GM23338 (cell line): ENCODE data around the gene RASGRF2. TPM values are rescaled to one million over a fixed set of nuclear protein-coding genes. Genes with fewer than 3 reads are reported as not detected.

Experiments
- ATAC-seq: fragments of 200-7000 bp; cut with Tn5 transposase; 3 replicates; pipeline ENCODE4 v1.9.1; 2020
- DNase-seq: peaks from one replicate; pipeline ENCODE4 v3.0.0-alpha.2; 2015; ENCODE audit warnings: low spot score
- H2AFZ ChIP-seq: fragments of 200-600 bp; sonication (generic); 2 replicates; pipeline ENCODE4 v1.8.0; 2016; ENCODE audit warnings: antibody characterized with exemption, mild to moderate bottlenecking, moderate library complexity
- H3F3A ChIP-seq: fragments of 200-600 bp; sonication (generic); replicated peaks from 2 replicates; pipeline ENCODE4 v1.8.0; 2017; ENCODE audit warnings: antibody characterized with exemption, mixed run types, low read depth
- H3K27ac ChIP-seq: fragments of 200-600 bp; sonication (generic); 2 replicates; pipeline ENCODE4 v1.6.1; 2016; ENCODE audit warnings: low read depth
- H3K27me3 ChIP-seq: fragments of 200-600 bp; sonication (generic); 2 replicates; pipeline ENCODE4 v1.8.0; 2016; ENCODE audit warnings: mild to moderate bottlenecking, mixed run types, moderate library complexity; ENCODE audit not compliant: insufficient read depth
- H3K36me3 ChIP-seq: fragments of 200-600 bp; sonication (generic); 2 replicates; pipeline ENCODE4 v1.8.0; 2016; ENCODE audit warnings: mild to moderate bottlenecking; ENCODE audit not compliant: insufficient read depth
- H3K4me1 ChIP-seq: fragments of 200-600 bp; sonication (generic); 2 replicates; pipeline ENCODE4 v1.8.0; 2016; ENCODE audit warnings: mild to moderate bottlenecking, moderate library complexity; ENCODE audit not compliant: insufficient read depth
- H3K4me2 ChIP-seq: fragments of 200-600 bp; sonication (generic); 2 replicates; pipeline ENCODE4 v1.7.1; 2017; ENCODE audit warnings: mixed run types
- H3K4me3 ChIP-seq: fragments of 200-600 bp; sonication (generic); 2 replicates; pipeline ENCODE4 v1.6.1; 2016; ENCODE audit warnings: mixed run types
- H3K79me2 ChIP-seq: fragments of 200-600 bp; sonication (generic); replicated peaks from 2 replicates; pipeline ENCODE4 v1.8.0; 2017; ENCODE audit warnings: mild to moderate bottlenecking; ENCODE audit not compliant: insufficient read depth
- H3K9me2 ChIP-seq: fragments of 200-600 bp; sonication (generic); 2 replicates; pipeline ENCODE4 v1.8.0; 2017; ENCODE audit not compliant: insufficient read depth
- H4K20me1 ChIP-seq: fragments of 200-600 bp; sonication (generic); replicated peaks from 2 replicates; pipeline ENCODE4 v1.8.0; 2017; ENCODE audit warnings: mild to moderate bottlenecking; ENCODE audit not compliant: insufficient read depth
- H3K27ac Mint-ChIP-seq: 2 replicates; pipeline ENCODE4 v1.8.0; 2020; ENCODE audit warnings: inconsistent platforms, mild to moderate bottlenecking, moderate library complexity, mixed read lengths
- H3K27me3 Mint-ChIP-seq: 3 replicates; pipeline ENCODE4 v1.8.0; 2022; ENCODE audit warnings: low read depth, mild to moderate bottlenecking, moderate library complexity, mixed read lengths, inconsistent platforms; ENCODE audit not compliant: insufficient read depth, poor library complexity
- H3K36me3 Mint-ChIP-seq: 3 replicates; pipeline ENCODE4 v1.8.0; 2021; ENCODE audit warnings: low read depth, mild to moderate bottlenecking, inconsistent platforms, moderate library complexity, mixed read lengths
- H3K4me1 Mint-ChIP-seq: 3 replicates; pipeline ENCODE4 v1.8.0; 2020; ENCODE audit warnings: mild to moderate bottlenecking, inconsistent platforms, mixed read lengths
- H3K4me3 Mint-ChIP-seq: 3 replicates; pipeline ENCODE4 v1.8.0; 2021; ENCODE audit warnings: moderate library complexity, mild to moderate bottlenecking, inconsistent platforms, mixed read lengths
- H3K9me3 Mint-ChIP-seq: 3 replicates; pipeline ENCODE4 v1.8.0; 2020; ENCODE audit warnings: moderate library complexity, mild to moderate bottlenecking, inconsistent platforms, mixed read lengths
- CREB1 ChIP-seq: fragments of 250-450 bp; sonication (Bioruptor Pico); IDR thresholded peaks from 2 replicates; pipeline ENCODE4 v1.5.0; 2020; ENCODE audit warnings: low read depth, mild to moderate bottlenecking, moderate library complexity
- CTCF ChIP-seq, 2 experiments: fragments of 200-600 bp in 1 of 2; sonication (generic) in 1 of 2; conservative IDR thresholded peaks; 2 replicates each; pipeline versions ENCODE4 v1.5.1 to v1.6.1; 2016 to 2017; ENCODE audit warnings: antibody characterized with exemption in 2 of 2, low read depth in 2 of 2, mild to moderate bottlenecking in 2 of 2, moderate library complexity in 1 of 2
- EZH2 ChIP-seq: fragments of 200-600 bp; sonication (generic); IDR thresholded peaks from one replicate; pipeline ENCODE4 v1.8.0; 2017; ENCODE audit warnings: antibody characterized with exemption, mild to moderate bottlenecking, low read depth; ENCODE audit not compliant: unreplicated experiment
- EZH2phosphoT487 ChIP-seq: fragments of 200-600 bp; sonication (generic); IDR thresholded peaks from one replicate; pipeline ENCODE4 v1.8.1; 2018; ENCODE audit warnings: antibody characterized with exemption; ENCODE audit not compliant: unreplicated experiment
- JUNB ChIP-seq: IDR thresholded peaks from one replicate; pipeline ENCODE4 v1.6.1; 2016; ENCODE audit warnings: antibody characterized with exemption; ENCODE audit not compliant: unreplicated experiment
- NANOG ChIP-seq: IDR thresholded peaks from 2 replicates; pipeline ENCODE4 v1.6.1; 2016; ENCODE audit warnings: antibody characterized with exemption, borderline replicate concordance
- POLR2AphosphoS5 ChIP-seq: IDR thresholded peaks from 2 replicates; pipeline ENCODE4 v1.6.1; 2016; ENCODE audit warnings: antibody characterized with exemption, low read depth
- REST ChIP-seq: IDR thresholded peaks from one replicate; pipeline ENCODE4 v1.6.1; 2018; ENCODE audit warnings: antibody characterized with exemption; ENCODE audit not compliant: unreplicated experiment
- ZNF114 ChIP-seq: fragments of 250-450 bp; sonication (Bioruptor Pico); IDR thresholded peaks from 2 replicates; pipeline ENCODE4 v1.5.0; 2020; ENCODE audit warnings: mild to moderate bottlenecking, moderate library complexity
- ZNF331 ChIP-seq: fragments of 250-450 bp; sonication (Bioruptor Pico); IDR thresholded peaks from 2 replicates; pipeline ENCODE4 v1.5.0; 2020; ENCODE audit warnings: low read depth, mild to moderate bottlenecking, moderate library complexity
- polyA plus RNA-seq: library from polyadenylated mRNA; unstranded; fragments of >200 nt; fragmentation: Nextera tagmentation; extraction: Ambion mirVana; gene quantifications from 2 replicates; pipeline ENCODE4 v1.2.1, GENCODE V29; 2016
- total RNA-seq: library from RNA; depleted of rRNA; stranded (reverse); fragments of >200 nt; shearing (Covaris generic); gene quantifications from 2 replicates; pipeline ENCODE4 v1.2.3, GENCODE V29; 2014
- TF ChIP-seq, protein P1 (sequence below): IDR thresholded peaks from 2 replicates; pipeline ENCODE4 v1.6.1; 2016; ENCODE audit warnings: antibody characterized with exemption

RASGRF2 gene
- total and polyA plus RNA-seq, 2 experiments from 2014 or later, result 5.0 to 19.2 TPM

DNA sequence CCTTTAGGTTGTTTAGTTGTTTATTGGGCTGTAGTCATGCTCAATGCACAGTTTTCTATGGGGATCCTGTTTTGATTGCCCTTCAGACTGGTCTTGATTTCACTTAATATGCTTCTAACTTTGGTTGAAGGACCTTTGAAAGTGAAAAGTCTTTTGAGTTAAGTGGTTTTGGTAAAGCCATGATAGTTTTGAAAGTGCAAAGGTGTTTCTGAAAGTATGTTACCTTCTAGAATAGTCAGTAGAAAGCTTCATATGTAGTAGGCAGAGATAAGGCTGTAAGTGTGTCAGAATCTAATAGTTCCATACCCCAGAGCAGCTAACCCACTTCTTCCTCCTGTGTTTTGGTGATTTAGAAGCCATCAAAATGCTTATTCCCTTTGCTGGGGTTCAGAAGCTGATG lies 46.1 kb downstream of the RASGRF2 start (continued):
- TF ChIP-seq REST (no peak), EZH2phosphoT487 (no peak), ZNF114 (CRISPR knock-in tag) (no peak), NANOG (no peak), ZNF331 (CRISPR knock-in tag) (no peak), CREB1 (no peak), CTCF (conservative IDR thresholded peaks at IDR 0.05; ENCODE audit: low read depth in 2 of 2) (no peak), JUNB (no peak)

DNA sequence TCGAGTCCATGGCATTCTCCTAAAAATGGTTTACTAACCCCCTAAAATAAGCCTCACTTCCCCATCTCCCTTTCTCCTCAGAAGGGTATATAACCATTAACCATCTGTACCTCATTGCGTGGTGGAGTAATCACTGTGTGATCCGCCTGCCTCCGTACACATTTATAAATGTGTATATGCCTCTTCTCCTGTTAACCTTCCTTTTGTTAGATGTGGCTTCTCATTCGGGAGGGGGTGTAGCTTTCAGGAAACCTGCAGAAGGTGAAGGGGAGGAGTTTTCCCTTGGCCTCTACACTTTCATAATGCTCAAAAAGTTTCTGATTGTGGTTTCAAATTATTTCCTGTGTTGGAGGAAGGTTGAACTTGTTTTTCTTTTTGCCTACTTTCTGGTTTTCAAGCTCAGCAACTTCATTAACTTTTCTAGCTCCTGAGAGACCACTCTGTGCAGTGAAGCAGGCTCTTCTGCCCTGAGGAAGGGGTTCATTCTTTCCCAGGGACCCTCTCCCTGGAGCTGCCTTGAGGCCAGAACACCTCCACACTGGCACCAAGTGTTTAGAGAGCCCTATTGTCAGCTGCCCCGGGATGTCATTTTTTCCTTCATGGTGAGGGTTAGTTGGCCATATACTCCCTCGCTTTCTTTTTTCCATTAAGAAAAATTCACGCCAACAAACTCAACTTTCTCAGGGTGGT lies 46.9 kb downstream of the RASGRF2 start:
- H3F3A ChIP-seq, result no peaks in the 10 kb centered on the region
- no peaks in the 10 kb centered on the region for H3K36me3 ChIP-seq
- no peaks in the 10 kb centered on the region for H3K36me3 Mint-ChIP-seq
- no peak overlapping the region for H3K27ac Mint-ChIP-seq
- no peak overlapping the region for H3K4me2 ChIP-seq
- H2AFZ ChIP-seq, result no peak overlapping the region
- H3K27me3 ChIP-seq, result no peaks in the 10 kb centered on the region
- ATAC-seq (no peak), DNase-seq (no peak)
- no peaks in the 10 kb centered on the region for H3K9me3 Mint-ChIP-seq
- peaks cover 5% of the 10 kb centered on the region; the same call in 1 of the 2 replicates for H3K9me2 ChIP-seq
- H3K27me3 Mint-ChIP-seq, result no peaks in the 10 kb centered on the region
- H4K20me1 ChIP-seq, result no peaks in the 10 kb centered on the region; the same call in 1 of the 2 replicates
- no peaks in the 10 kb centered on the region for H3K4me1 ChIP-seq
- H3K4me3 Mint-ChIP-seq, result no peak overlapping the region
- 0 out of 2 replicates have a peak overlapping the region, but pooled peaks have one; percentile 24 for H3K27ac ChIP-seq
- H3K4me3 ChIP-seq, result no peak overlapping the region
- H3K79me2 ChIP-seq, result peaks cover 34% of the 10 kb centered on the region
- peaks cover 3% of the 10 kb centered on the region; the same call in 1 of the 3 replicates for H3K4me1 Mint-ChIP-seq
- TF ChIP-seq POLR2AphosphoS5 (no peak), EZH2 (no peak), ZNF331 (CRISPR knock-in tag) (no peak), CTCF (conservative IDR thresholded peaks at IDR 0.05; ENCODE audit: low read depth in 2 of 2) (no peak)
- TF ChIP-seq, protein P1, sequence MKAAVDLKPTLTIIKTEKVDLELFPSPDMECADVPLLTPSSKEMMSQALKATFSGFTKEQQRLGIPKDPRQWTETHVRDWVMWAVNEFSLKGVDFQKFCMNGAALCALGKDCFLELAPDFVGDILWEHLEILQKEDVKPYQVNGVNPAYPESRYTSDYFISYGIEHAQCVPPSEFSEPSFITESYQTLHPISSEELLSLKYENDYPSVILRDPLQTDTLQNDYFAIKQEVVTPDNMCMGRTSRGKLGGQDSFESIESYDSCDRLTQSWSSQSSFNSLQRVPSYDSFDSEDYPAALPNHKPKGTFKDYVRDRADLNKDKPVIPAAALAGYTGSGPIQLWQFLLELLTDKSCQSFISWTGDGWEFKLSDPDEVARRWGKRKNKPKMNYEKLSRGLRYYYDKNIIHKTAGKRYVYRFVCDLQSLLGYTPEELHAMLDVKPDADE, result no peak
